DOHH2 (cell line): ENCODE measurements around the gene TTC33.

Experiments
- EZH2phosphoT487 ChIP-seq: fragments of 200-600 bp; sonication (generic); IDR thresholded peaks from 2 replicates; pipeline ENCODE4 v1.6.1; 2017; ENCODE audit warnings: borderline replicate concordance, mild to moderate bottlenecking, antibody characterized with exemption, low read length, moderate library complexity, mixed read lengths
- TF ChIP-seq, protein P1 (sequence below): fragments of 200-600 bp; sonication (generic); IDR thresholded peaks from one replicate; pipeline ENCODE4 v1.5.1; 2014; ENCODE audit warnings: antibody characterized with exemption, mild to moderate bottlenecking, low read depth, low read length; ENCODE audit not compliant: poor library complexity, severe bottlenecking

DNA sequence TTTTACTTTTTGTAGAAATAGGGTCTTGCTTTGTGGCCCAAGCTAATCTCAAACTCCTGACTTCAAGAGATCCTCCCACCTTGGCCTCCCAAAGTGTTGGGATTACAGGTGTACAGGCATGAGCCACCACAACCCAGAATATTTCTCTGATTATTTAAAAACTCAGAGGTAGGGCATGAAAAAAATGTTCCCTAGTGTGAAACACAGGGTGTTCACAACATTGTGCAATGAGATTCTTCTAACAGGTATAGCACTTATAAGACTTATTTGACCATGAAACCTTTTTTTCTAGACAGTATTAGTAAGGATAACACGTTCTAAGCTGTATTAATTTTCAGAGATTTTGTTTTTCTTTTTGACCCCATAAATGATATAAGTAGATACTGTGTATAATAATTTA is 89.1 kb downstream of the TTC33 start:
- TF ChIP-seq, protein P1, sequence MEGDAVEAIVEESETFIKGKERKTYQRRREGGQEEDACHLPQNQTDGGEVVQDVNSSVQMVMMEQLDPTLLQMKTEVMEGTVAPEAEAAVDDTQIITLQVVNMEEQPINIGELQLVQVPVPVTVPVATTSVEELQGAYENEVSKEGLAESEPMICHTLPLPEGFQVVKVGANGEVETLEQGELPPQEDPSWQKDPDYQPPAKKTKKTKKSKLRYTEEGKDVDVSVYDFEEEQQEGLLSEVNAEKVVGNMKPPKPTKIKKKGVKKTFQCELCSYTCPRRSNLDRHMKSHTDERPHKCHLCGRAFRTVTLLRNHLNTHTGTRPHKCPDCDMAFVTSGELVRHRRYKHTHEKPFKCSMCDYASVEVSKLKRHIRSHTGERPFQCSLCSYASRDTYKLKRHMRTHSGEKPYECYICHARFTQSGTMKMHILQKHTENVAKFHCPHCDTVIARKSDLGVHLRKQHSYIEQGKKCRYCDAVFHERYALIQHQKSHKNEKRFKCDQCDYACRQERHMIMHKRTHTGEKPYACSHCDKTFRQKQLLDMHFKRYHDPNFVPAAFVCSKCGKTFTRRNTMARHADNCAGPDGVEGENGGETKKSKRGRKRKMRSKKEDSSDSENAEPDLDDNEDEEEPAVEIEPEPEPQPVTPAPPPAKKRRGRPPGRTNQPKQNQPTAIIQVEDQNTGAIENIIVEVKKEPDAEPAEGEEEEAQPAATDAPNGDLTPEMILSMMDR = no peak
- no peak for TF ChIP-seq EZH2phosphoT487
